Lower lobe of right lung (tissue), 2 donors: Measurements from ENCODE around the gene DHRS3. TPM values are rescaled to one million over a fixed set of nuclear protein-coding genes. Genes with fewer than 3 reads are reported as not detected.
"Not testable (repeated sequence)": the region's sequence is repeated elsewhere in the genome, so short reads cannot be mapped to it uniquely, and the experiment has no call there.

Experiments used
- ATAC-seq, 2 donors: fragments of 200-7000 bp; cut with Tn5 transposase; one replicate each; pipeline ENCODE4 v1.9.1; 2020 to 2022; ENCODE audit warnings: mild to moderate bottlenecking in 2 of 2, moderate library complexity in 2 of 2
- DNase-seq: peaks from one replicate; pipeline ENCODE4 v3.0.0-alpha.2; 2020
- H3K27ac ChIP-seq: fragments of 200-600 bp; one replicate; pipeline ENCODE4 v1.8.0; 2022
- H3K27me3 ChIP-seq: fragments of 200-600 bp; one replicate; pipeline ENCODE4 v1.8.0; 2022; ENCODE audit warnings: low read depth
- H3K36me3 ChIP-seq: fragments of 200-600 bp; one replicate; pipeline ENCODE4 v1.8.0; 2022; ENCODE audit warnings: mild to moderate bottlenecking
- H3K4me1 ChIP-seq: fragments of 200-600 bp; one replicate; pipeline ENCODE4 v1.8.0; 2022
- H3K4me3 ChIP-seq: fragments of 200-600 bp; one replicate; pipeline ENCODE4 v1.8.0; 2022; ENCODE audit warnings: mild to moderate bottlenecking
- H3K9me3 ChIP-seq: fragments of 200-600 bp; one replicate; pipeline ENCODE4 v1.8.0; 2022
- intact Hi-C: fragments of 100-400 bp; cut with DNase I; formaldehyde crosslinking; loops from one replicate; pipeline ENCODE4 v1.11.0; 2022
- total RNA-seq: library from RNA; stranded (reverse); fragmentation: NEBNext Ultra II Directional; extraction: Animal tissue kit (Norgen Biotek cat#: 25700); gene quantifications from one replicate; pipeline ENCODE4 v1.2.1, GENCODE V29; 2021
- TF ChIP-seq, protein P1 (sequence below): fragments of 200-600 bp; IDR thresholded peaks from one replicate; pipeline ENCODE4 v1.8.0; 2022; ENCODE audit warnings: antibody characterized with exemption, mild to moderate bottlenecking
- donor health status: DM: no; HTN: yes; CAD: no; lungs with severe emphysema.

Gene DHRS3
- total RNA-seq, 1 donor from 2014 or later, result 135 TPM

DNA sequence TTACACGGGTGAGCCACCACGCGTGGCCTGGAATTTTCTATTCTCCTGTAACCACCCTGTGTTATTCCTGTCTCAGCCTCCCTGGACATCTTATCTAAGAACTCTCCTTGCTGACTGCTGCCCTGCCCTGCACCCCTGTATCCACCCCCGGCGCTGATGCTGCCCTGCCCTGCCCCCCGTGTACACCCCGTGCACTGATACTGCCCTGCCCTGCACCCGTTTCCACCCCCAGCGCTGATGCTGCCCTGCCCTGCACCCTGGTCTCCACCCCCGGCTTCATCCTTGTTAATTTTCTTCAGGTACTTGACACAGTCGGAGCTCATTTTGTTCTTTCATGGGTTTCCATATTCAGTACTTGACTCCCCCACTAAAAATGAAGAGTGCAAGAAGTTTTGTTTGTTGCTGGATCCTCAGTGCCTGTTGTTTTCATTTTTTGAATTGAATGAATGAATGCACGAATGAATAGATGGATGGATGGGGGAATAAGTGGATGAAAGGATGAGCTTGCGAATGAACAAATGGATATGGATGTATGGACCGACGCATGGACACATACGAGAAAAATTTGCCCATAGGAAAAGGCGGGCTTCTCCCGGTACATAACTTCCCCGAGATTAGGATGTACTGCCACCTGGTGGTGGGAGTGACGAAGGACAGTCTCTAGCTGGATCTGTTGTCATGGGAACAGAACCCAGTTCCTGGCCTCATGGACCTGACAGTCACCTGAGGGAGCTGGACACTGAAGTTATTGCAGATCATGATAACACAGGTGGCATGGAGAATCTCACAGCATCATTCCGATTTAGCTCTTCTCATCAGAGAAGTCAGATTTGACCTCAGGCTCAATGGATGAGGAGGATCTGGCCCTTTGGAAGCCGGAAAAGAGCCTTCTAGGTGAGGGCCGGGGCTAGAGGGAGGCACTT, 40.8 kb upstream of the DHRS3 start:
- Histone ChIP-seq H3K27me3 (no peaks in the 10 kb centered on the region), H3K9me3 (no peaks in the 10 kb centered on the region), H3K4me3 (no peak overlapping the region), H3K27ac (no peak overlapping the region), H3K4me1 (peaks cover 3% of the 10 kb centered on the region), H3K36me3 (no peaks in the 10 kb centered on the region)
- intact Hi-C loops, result no loop called here
- TF ChIP-seq, protein P1, sequence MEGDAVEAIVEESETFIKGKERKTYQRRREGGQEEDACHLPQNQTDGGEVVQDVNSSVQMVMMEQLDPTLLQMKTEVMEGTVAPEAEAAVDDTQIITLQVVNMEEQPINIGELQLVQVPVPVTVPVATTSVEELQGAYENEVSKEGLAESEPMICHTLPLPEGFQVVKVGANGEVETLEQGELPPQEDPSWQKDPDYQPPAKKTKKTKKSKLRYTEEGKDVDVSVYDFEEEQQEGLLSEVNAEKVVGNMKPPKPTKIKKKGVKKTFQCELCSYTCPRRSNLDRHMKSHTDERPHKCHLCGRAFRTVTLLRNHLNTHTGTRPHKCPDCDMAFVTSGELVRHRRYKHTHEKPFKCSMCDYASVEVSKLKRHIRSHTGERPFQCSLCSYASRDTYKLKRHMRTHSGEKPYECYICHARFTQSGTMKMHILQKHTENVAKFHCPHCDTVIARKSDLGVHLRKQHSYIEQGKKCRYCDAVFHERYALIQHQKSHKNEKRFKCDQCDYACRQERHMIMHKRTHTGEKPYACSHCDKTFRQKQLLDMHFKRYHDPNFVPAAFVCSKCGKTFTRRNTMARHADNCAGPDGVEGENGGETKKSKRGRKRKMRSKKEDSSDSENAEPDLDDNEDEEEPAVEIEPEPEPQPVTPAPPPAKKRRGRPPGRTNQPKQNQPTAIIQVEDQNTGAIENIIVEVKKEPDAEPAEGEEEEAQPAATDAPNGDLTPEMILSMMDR, result peak; percentile 95
- peak; percentile 91 to 92 for ATAC-seq
- DNase-seq, result peak; percentile 62

DNA sequence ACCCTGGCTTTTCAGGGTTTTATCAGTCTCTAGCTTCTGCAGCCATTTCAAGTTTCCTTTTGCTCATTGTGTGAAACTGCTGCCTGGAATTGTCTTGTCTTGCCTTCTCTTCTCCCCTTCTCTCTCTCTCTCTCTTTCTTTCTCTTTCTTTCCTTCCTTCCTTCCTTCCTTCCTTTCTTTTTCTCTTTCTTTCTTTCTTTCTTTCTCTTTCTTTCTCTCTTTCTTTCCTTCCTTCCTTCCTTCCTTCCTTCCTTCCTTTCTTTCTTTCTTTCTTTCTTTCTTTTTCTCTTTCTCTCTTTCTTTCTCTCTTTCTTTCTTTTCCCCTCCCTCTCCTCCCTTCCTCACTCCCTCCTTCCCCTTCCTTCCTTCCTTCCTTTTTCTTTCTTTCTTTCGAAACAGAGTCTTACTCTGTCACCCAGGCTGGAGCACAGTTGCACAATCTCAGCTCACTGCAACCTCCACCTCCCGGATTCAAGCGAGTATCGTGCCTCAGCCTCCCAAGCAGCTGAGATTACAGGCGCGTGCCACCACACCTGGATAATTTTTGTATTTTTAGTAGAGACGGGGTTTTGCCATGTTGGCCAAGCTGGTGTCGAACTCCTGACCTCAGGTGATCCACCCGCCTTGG, 40.0 kb upstream of the DHRS3 start:
- intact Hi-C loops, result not testable (repeated sequence)

DNA sequence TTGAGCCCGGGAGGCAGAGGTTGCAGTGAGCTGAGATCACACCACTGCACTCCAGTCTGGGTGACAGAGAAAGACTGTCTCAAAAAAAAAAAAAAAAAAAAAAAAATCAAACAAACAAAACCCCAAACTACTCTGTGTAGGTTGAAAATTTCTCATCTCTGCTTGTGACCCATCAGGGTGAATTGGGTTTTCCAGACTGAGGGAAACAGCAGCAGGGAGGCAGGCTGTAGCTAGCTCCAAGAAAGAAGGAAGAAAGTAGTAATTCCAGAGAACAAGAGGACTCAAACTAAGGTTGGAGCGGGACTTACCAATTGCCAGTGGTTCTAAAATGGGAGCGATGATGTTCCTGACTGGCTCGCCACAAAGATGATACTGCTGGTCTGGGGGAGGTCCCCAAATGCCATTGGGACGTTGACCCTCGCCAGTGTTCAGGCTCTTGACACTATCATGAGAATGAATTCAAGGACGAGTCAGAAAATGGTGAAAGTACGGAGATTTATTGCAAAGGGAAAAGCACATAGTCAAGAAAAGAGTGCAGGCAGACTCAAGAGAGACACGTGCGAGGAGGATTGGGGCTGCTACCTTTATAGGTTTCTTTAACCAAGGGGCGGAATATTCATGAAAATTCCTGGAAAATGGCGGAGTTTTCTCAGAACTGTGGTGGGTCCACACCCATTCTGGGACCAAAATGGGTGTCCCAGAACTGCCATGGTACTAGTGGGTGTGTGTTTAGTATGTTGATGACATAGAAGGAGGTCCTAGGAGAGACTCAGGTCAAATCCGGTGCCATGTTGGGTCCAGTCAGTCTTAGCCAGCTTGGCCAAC, 39.3 kb upstream of the DHRS3 start:
- intact Hi-C loops, result no loop called here
- Histone ChIP-seq H3K36me3 (no peaks in the 10 kb centered on the region), H3K27me3 (no peaks in the 10 kb centered on the region), H3K27ac (no peak overlapping the region), H3K4me1 (peaks cover 3% of the 10 kb centered on the region), H3K9me3 (no peaks in the 10 kb centered on the region), H3K4me3 (no peak overlapping the region)
- DNase-seq (no peak), ATAC-seq (no peak)
- TF ChIP-seq, protein P1, result no peak

More for the DNA sequence above, 40.0 kb upstream of the DHRS3 start:
- not testable (repeated sequence) for H3K4me3 ChIP-seq, ATAC-seq, DNase-seq, H3K4me1 ChIP-seq, H3K27me3 ChIP-seq, H3K27ac ChIP-seq, H3K9me3 ChIP-seq, H3K36me3 ChIP-seq

- Histone ChIP-seq H3K27ac (no peak overlapping the region), H3K4me1 (peaks cover 3% of the 10 kb centered on the region), H3K27me3 (no peaks in the 10 kb centered on the region), H3K9me3 (no peaks in the 10 kb centered on the region), H3K36me3 (no peaks in the 10 kb centered on the region), H3K4me3 (no peak overlapping the region)
- TF ChIP-seq, protein P1, result no peak
- DNase-seq, result no peak
- ATAC-seq, result no peak
- intact Hi-C loops, result no loop called here
These were observed 38.6 kb upstream of the DHRS3 start for GRCh38 chr1:12656575-12656974.

GRCh38 chr1:12654657-12655056, 36.6 kb upstream of the DHRS3 start:
- H3K27me3 ChIP-seq, result no peaks in the 10 kb centered on the region
- DNase-seq (no peak), ATAC-seq (no peak)
- H3K4me1 ChIP-seq, result peaks cover 3% of the 10 kb centered on the region
- no peak overlapping the region for H3K4me3 ChIP-seq
- TF ChIP-seq, protein P1, result no peak
- H3K9me3 ChIP-seq, result no peaks in the 10 kb centered on the region
- H3K27ac ChIP-seq, result no peak overlapping the region
- H3K36me3 ChIP-seq, result no peaks in the 10 kb centered on the region
- intact Hi-C loops, result no loop called here
